ENCODE measurements around the gene SAMD9L. TPM values are rescaled to one million over a fixed set of nuclear protein-coding genes. Genes with fewer than 3 reads are reported as not detected.

The SAMD9L gene
- total and polyA plus RNA-seq, 12 donors, result 1.7 to 27.7 (median 4.9) TPM

- peak overlapping the region in 8 of 10 donors; percentile 20 to 90 (median 69) for H3K27ac ChIP-seq
- intact Hi-C loops (cut with DNase I), result no loop called here
- peaks cover 0 to 45% (median 33%) of the 10 kb centered on the region in 9 donors for H3K36me3 ChIP-seq
- H3K9me3 ChIP-seq, result peaks cover 0 to 4% (median 0%) of the 10 kb centered on the region in 11 donors
- no peak for TF ChIP-seq CTCF (IDR thresholded peaks at IDR 0.05)
- H3K4me1 ChIP-seq, result peaks cover 0 to 50% (median 18%) of the 10 kb centered on the region in 9 donors
- peak overlapping the region in 9 of 10 donors; percentile 29 to 64 (median 52) for H3K4me3 ChIP-seq
- DNase-seq (no peak), ATAC-seq (peak in 4 of 8 donors; percentile 28 to 35 (median 32))
- 42 to 52% methylated on average over 5 of the region's 5 CpGs for WGBS, 2 donors
- H3K27me3 ChIP-seq, result no peaks in the 10 kb centered on the region
Measured at GRCh38 chr7:93146472-93147141, 1.6 kb downstream of the SAMD9L start.

- Histone ChIP-seq H3K27me3 (no peaks in the 10 kb centered on the region), H3K4me1 (peaks cover 0 to 44% (median 18%) of the 10 kb centered on the region in 9 donors), H3K4me3 (peak overlapping the region in 7 of 10 donors; percentile 45 to 64 (median 59)), H3K27ac (peak overlapping the region in 5 of 10 donors; percentile 64 to 90 (median 83)), H3K9me3 (peaks cover 0 to 10% (median 0%) of the 10 kb centered on the region in 11 donors), H3K36me3 (peaks cover 0 to 51% (median 39%) of the 10 kb centered on the region in 9 donors)
- DNase-seq, result no peak
- WGBS, 2 donors, result 24 to 39% methylated on average over 1 of the region's 1 CpG
- ATAC-seq, result peak in 1 of 8 donors; percentile 52
- intact Hi-C loops (cut with DNase I), result no loop called here
- no peak for TF ChIP-seq CTCF (IDR thresholded peaks at IDR 0.05)
Measured at GRCh38 chr7:93146036-93146435, 2.1 kb downstream of the SAMD9L start.

- H3K4me1 ChIP-seq, result peaks cover 0 to 39% (median 18%) of the 10 kb centered on the region in 9 donors
- peak overlapping the region in 1 of 10 donors; percentile 59 for H3K4me3 ChIP-seq
- no peak for TF ChIP-seq CTCF (IDR thresholded peaks at IDR 0.05)
- peak overlapping the region in 1 of 10 donors; percentile 90 for H3K27ac ChIP-seq
- H3K36me3 ChIP-seq, result peaks cover 0 to 57% (median 45%) of the 10 kb centered on the region in 9 donors
- H3K9me3 ChIP-seq, result peaks cover 0 to 14% (median 0%) of the 10 kb centered on the region in 11 donors
- intact Hi-C loops (cut with DNase I), result no loop called here
- 71 to 72% methylated on average over 3 of the region's 3 CpGs for WGBS, 2 donors
- no peaks in the 10 kb centered on the region for H3K27me3 ChIP-seq
- ATAC-seq, result no peak
- DNase-seq, result no peak
Measured at GRCh38 chr7:93145354-93145753, 2.8 kb downstream of the SAMD9L start.

- H3K27ac ChIP-seq, result no peak overlapping the region
- H3K9me3 ChIP-seq, result peaks cover 0 to 43% (median 23%) of the 10 kb centered on the region in 11 donors
- TF ChIP-seq CTCF (IDR thresholded peaks at IDR 0.05), result no peak
- intact Hi-C loops (cut with DNase I), result no loop called here
- H3K4me3 ChIP-seq, result no peak overlapping the region
- ATAC-seq, result no peak
- H3K36me3 ChIP-seq, result peaks cover 0 to 90% (median 77%) of the 10 kb centered on the region in 9 donors
- no peaks in the 10 kb centered on the region for H3K27me3 ChIP-seq
- 94 to 100% methylated on average over 1 of the region's 1 CpG for WGBS, 2 donors
- no peak for DNase-seq
- peaks cover 0 to 25% (median 14%) of the 10 kb centered on the region in 9 donors for H3K4me1 ChIP-seq
Measured at GRCh38 chr7:93142127-93142526, 6.1 kb downstream of the SAMD9L start.
